SK-N-MC (cell line): ENCODE data around the gene TBC1D3B.

Source experiments
- EZH2 ChIP-seq: fragments of 200-600 bp; sonication (generic); IDR thresholded peaks from one replicate; pipeline ENCODE4 v1.6.1; 2017; ENCODE audit warnings: antibody characterized with exemption
- FOXP2 ChIP-seq: optimal IDR thresholded peaks from 2 replicates; pipeline ENCODE3; 2011; ENCODE audit warnings: mild to moderate bottlenecking, moderate library complexity; ENCODE audit not compliant: insufficient read depth; ENCODE audit errors: extremely low read length, control extremely low read depth
- POLR2AphosphoS5 ChIP-seq: IDR thresholded peaks from 2 replicates; pipeline ENCODE4 v1.6.1; 2012; ENCODE audit warnings: mild to moderate bottlenecking, low read depth, low read length, borderline replicate concordance

GRCh38 chr17:36136036-36136435 lies 40.4 kb downstream of the TBC1D3B start:
- TF ChIP-seq POLR2AphosphoS5 (no peak), EZH2 (no peak), FOXP2 (no peak)
